Loucy (cell line): Measurements from ENCODE around the gene PDE3B.

ENCODE experiments used
- CTCF ChIP-seq: fragments of 200-600 bp; sonication (generic); conservative IDR thresholded peaks from 2 replicates; pipeline ENCODE4 v1.5.1; 2014; ENCODE audit warnings: mild to moderate bottlenecking, antibody characterized with exemption, low read length
- EZH2phosphoT487 ChIP-seq: fragments of 200-600 bp; IDR thresholded peaks from 2 replicates; pipeline ENCODE4 v1.6.1; 2018; ENCODE audit warnings: antibody characterized with exemption, mild to moderate bottlenecking, moderate library complexity, borderline replicate concordance

GRCh38 chr11:14679662-14680061 is 36.1 kb downstream of the PDE3B start:
- no peak for TF ChIP-seq CTCF
- no peak for TF ChIP-seq EZH2phosphoT487
